ENCODE measurements around the gene NME4.
"Not testable (repeated sequence)": the region's sequence is repeated elsewhere in the genome, so short reads cannot be mapped to it uniquely, and the experiment has no call there.

NME4 gene

GRCh38 chr16:397135-397661 is at the start of gene NME4:
TSS of gene NME4 (plus strand) at chr16:397199. CDS start at chr16:397223, 24 bp downstream.
- DNase-seq (ENCODE audit: low spot score) = no peak

GRCh38 chr16:347203-347602 is 49.8 kb upstream of the NME4 start:
- no peak for DNase-seq (ENCODE audit: low spot score)

DNA sequence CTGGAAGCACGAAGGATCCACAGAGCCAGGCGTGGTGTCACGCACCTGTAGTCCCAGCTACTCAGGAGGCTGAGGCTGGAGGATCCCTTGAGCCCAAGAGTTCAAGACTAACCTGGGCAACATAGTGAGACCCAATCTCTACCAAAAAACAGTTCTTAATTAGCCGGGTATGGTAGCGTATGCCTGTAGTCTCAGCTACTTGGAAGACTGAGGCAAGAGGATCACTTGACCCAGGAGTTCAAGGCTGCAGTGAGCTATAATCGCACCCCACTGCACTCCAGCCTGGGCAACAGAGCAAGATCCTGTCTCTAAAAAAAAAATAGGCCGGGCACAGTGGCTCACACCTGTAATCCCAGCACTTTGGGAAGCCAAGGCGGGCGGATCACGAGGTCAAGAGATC is 48.5 kb upstream of the NME4 start:
- DNase-seq (ENCODE audit: low spot score) = not testable (repeated sequence)

- no peak for DNase-seq (ENCODE audit: low spot score)
These were observed 47.8 kb upstream of the NME4 start for GRCh38 chr16:349211-349610.

DNA sequence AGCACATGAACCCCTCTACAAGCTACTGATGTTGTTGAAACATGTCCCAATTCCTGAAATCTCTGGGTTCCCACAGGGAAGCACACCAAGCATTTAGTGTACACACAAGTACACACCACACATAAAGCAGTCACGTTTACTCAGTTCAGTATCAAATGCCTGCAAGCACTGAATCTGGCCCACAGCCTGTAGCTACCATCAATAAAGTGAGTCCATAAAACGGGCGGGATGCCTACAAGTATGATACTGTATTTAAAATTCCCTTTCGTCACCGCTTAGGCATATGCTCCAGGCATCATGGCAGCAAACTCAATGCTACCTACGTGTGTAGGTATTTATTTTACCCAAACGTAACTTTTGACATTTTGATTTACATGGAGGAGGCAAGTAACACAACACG is 46.8 kb upstream of the NME4 start:
- no peak for DNase-seq (ENCODE audit: low spot score)

DNA sequence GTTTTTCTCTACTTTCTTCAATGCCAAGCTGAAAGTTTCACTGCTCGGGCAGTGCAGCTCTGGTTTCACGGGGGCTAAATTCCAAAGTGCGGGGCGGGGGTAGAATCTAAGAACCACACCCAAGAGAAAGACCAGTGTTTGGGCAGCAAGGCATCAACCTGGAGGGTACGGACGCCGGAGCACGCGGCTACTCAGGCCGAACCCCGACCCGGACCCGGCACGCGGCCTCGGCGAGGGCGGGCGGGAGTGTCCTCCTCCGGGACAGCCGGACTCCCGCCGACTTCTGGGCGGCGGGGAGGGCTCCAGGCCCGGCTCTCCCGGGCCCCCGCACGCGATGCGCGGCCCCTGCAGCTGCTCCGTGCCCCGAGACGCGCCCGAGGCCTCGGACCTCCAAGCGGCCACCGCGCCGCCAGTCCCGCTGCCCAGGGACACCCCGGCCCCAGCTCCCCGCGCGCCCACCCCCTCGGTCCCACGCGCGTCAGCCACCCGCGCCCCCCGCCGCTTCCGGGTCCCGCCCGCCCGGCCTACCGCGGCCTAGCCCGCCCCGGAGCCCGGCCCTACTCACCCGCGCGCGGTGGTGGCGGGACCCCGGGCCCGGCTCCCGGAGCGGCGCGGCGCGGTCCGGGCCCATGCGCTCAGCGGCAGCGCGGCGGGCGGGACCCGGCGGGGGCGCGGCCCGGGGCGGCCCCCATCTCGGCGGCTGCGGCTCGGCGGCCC is 45.0 kb upstream of the NME4 start:
- DNase-seq (ENCODE audit: low spot score) = peak; percentile 23

GRCh38 chr16:352547-353403 is 44.2 kb upstream of the NME4 start, which contains the start of gene AXIN1:
TSS of gene AXIN1 (minus strand) at chr16:352723. CDS start at chr16:347025, 5,698 bp downstream.
- DNase-seq (ENCODE audit: low spot score) = peak; percentile 96

DNA sequence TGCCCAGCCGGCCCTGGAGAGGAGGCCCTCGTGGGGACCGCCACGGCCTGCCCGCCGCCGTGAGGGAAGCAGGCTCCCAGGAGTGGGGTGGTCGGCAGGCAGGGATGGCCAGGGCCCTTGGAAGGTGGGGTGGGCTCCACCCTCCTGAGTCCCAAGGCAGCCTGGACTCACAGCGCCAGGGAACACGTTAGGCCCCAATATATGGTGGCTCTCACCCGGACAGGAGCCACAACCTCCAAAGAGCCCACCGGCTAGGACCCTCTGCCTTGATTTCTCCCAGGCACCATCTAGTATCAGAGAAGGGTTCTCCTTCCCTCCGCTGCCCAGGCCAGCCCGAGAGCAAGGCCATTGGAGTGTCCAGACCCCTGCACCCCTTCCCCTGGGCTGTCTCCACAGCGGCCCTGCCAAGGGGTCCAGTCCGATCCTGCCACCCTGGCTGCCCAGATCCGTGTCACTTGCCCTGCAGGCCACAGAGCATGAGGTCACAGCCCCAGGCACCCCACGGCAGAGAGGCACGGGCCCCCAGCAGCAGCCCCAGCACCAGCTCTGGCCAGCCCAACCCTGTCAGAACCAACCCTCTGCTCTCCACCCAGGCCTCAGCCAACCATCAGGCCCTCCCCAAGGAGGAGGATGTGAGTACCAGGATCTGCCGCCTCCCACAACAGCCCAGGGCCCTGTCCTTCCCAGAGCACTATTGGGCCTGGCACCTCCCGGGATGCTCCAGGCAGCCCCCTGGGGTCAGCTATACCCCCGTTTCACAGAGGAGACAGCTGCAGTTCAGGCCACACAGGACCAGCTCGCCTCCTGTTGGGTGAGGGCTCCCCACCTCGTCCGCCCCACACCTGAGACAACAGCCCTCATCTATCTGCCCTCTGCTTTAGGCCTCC is 43.4 kb upstream of the NME4 start:
- no peak for DNase-seq (ENCODE audit: low spot score)

DNA sequence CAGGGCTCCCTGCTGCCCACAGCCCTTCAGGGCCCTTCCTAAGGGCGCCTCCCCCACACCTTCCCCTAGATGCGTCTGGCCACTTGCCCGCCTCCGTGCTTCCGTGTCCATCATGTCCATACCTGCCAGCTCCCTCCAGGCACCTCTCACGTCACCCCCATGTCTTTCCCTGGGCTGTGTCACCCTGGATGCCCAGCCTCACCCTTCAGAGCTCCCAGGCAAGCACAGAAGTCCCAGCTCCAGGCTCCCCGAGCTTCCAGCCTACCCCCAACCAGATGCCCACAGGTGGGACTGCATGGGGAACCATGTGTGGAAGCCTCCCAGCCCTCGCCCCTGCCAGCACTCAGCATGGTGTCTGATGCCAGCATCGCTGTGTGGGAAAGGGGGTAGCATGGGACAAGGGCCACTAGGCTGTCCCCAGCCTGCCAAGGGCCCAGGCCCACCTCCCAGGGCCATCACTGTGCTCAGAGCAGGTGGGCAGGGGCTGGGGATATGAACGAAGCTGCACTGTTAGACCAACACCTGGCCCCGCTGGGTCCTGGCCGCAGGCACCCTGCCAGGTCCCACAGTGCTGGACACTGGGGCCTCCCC is 42.6 kb upstream of the NME4 start:
- DNase-seq (ENCODE audit: low spot score) = no peak

GRCh38 chr16:354971-355461 is 42.0 kb upstream of the NME4 start:
- no peak for DNase-seq (ENCODE audit: low spot score)

DNA sequence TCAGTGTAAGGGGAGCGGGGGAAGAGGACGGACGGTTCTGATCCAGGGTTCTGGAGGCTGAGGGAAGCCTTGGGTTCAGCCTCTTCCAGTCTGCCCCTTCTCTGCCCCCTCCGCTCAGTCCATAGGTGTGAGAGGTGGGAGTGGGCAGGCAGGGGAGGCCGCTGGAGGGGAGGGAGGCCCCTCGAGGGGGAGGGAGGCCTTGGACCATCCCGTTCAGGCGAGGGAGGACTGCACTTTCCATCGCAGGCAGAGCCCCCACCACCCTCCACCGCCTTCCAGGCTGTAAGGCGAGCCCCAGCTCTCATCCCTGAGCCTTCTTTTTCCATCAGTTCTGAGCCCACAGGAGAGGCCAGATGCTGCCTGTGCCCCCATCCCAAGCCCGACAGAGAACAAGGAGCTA is 40.3 kb upstream of the NME4 start:
- no peak for DNase-seq (ENCODE audit: low spot score)

GRCh38 chr16:359067-359763 is 37.8 kb upstream of the NME4 start:
- no peak for DNase-seq (ENCODE audit: low spot score)

- DNase-seq (ENCODE audit: low spot score) = no peak
These were observed 36.9 kb upstream of the NME4 start for GRCh38 chr16:359871-360697.

DNA sequence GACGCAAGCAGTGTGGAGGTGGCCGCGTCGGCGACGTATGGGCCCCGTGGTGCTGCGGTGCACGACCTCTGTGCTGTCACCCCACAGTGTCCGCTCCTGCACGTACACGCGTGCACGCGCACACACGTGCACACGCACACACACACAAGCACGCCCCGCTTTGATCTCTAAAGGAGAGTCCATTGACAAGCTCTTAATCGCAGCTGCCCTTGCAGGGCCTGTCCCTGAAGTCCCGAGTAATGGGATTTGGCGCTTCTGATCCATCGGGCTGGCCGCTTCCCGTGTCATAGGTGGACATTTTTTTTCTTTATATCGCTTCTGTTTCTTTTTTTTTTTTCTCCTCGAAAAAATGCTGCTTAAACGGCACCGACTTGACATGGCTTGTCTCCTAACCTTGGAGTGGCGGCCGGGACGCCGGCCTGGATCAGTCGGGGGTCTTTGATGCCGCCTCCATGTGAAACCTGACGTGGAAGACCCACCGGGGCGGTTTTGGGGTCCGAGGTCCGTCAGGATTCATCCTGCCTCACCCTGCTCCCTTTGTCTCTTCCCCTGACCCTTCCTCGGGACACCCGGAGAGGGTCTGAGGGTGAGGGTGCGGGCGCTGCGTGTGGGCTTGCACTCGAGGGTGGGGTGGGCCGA is 36.2 kb upstream of the NME4 start:
- DNase-seq (ENCODE audit: low spot score) = no peak

GRCh38 chr16:361341-361871 is 35.6 kb upstream of the NME4 start:
- DNase-seq (ENCODE audit: low spot score) = no peak

- DNase-seq (ENCODE audit: low spot score) = peak; percentile 85
These were observed 34.9 kb upstream of the NME4 start for GRCh38 chr16:361872-362701.

DNA sequence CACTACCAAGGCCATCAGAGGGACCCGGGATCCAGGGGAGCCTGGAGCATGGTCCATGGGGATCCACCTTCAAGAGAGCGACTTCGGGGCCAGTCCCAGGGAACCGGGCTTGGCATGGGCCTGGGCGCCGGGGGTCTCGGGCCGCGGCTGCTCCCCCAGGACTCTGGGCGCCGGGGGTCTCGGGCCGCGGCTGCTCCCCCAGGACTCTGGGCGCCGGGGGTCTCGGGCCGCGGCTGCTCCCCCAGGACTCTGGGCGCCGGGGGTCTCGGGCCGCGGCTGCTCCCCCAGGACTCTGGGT is 34.3 kb upstream of the NME4 start:
- DNase-seq (ENCODE audit: low spot score) = not testable (repeated sequence)

DNA sequence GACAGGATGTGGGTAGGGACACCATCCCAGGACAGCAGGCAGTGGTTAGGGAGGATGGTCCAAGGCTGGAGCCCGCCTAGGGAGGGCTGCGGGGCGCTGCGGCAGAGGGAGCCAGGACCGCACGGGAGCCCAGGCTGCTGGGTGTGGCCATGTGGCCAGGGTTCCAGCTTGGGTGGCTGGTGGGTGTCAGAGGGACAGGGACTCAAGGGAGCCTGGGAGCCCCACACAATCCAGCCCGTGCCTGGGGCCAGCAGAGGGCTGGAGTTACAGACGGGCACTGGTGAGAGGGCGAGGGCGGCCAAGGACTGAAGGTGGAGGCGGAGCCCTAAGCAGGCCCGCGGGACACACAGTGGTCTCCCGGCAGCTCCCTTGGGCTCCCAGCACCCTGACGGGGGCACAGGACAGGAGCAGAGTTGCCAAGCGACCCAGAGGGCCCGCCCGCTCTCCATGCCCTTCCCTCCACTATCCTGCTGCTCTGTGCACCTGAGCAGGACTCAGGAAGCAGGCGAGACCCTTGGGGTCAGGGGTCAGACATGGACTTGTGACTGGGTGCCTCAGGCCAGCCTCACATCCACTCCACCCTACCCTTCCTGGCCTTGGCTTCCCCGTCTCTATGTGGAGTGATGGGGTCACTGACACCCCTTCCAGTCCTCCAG is 33.8 kb upstream of the NME4 start:
- no peak for DNase-seq (ENCODE audit: low spot score)

Measured in SW480 (cell line).